IPS DF 6.9 (cell line): ENCODE results near the gene POMGNT2.

Experiments
- DNase-seq: peaks from one replicate; pipeline ENCODE4 v3.0.0-alpha.2; 2013; ENCODE audit warnings: low read depth, low spot score
- H3K27ac ChIP-seq: one replicate; pipeline ENCODE4 v1.5.1; 2013; ENCODE audit warnings: low read length, control low read depth
- H3K27me3 ChIP-seq: 2 replicates; pipeline ENCODE4 v1.6.1; 2013; ENCODE audit warnings: mild to moderate bottlenecking, low read length; ENCODE audit not compliant: control insufficient read depth, insufficient read depth
- H3K36me3 ChIP-seq: 2 replicates; pipeline ENCODE4 v1.6.1; 2013; ENCODE audit warnings: low read length; ENCODE audit not compliant: control insufficient read depth, insufficient read depth
- H3K4me1 ChIP-seq: 2 replicates; pipeline ENCODE4 v1.6.1; 2013; ENCODE audit warnings: low read length; ENCODE audit not compliant: control insufficient read depth, insufficient read depth
- H3K4me3 ChIP-seq: 2 replicates; pipeline ENCODE4 v1.5.1; 2013; ENCODE audit warnings: mild to moderate bottlenecking, low read length
- H3K9me3 ChIP-seq: 2 replicates; pipeline ENCODE4 v1.6.1; 2013; ENCODE audit warnings: low read length, inconsistent platforms; ENCODE audit not compliant: control insufficient read depth, insufficient read depth
- WGBS: extraction: QIAGEN DNeasy Blood & Tissue Kit; methylation state at CpG from one replicate; pipeline ENCODE4 v1.1.7; 2013; ENCODE audit warnings: mixed read lengths, missing lambda C conversion rate; ENCODE audit not compliant: insufficient read length, insufficient coverage; 5-methylcytosine and 5-hydroxymethylcytosine counted together

The POMGNT2 gene

DNA sequence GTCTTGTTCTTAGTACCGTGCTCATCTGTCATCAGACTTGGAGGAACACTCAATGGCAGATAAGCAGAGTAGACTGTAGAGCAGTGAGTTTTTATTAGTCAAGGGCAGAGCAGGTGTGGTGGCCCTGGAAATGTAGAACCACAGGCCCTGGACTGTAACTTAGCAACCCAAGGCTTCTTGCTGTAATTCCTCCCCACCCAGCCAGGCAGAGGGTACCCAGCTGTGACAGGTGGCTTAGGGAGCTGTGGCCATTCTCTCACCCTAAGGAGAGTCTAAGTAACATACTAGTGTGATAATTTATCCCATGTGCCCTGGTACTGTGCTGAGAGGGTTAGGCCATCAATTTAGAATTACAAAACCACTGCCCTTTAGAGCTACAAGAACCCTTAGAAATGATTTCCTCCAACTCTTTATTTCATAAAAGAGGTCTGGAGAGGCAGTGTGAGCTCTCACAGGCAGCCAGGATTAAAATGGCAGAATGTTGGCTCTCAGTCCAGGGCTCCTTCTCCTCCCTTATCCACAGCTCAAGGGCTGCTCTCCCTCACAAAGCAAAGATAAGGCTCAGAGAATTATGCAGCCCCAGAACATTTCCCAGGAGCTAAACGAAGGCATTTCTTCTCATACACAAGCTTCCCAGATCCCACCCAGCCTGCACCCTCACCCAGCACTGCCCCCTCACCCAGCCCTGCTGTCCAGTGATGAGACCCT lies 3.0 kb downstream of the POMGNT2 start:
- Histone ChIP-seq H3K36me3 (no peaks in the 10 kb centered on the region), H3K4me1 (no peaks in the 10 kb centered on the region), H3K4me3 (no peak overlapping the region), H3K9me3 (no peaks in the 10 kb centered on the region), H3K27me3 (no peaks in the 10 kb centered on the region), H3K27ac (no peak overlapping the region)
- DNase-seq: no peak
- WGBS: no CpG with 5 or more reads among the region's 2 CpGs

DNA sequence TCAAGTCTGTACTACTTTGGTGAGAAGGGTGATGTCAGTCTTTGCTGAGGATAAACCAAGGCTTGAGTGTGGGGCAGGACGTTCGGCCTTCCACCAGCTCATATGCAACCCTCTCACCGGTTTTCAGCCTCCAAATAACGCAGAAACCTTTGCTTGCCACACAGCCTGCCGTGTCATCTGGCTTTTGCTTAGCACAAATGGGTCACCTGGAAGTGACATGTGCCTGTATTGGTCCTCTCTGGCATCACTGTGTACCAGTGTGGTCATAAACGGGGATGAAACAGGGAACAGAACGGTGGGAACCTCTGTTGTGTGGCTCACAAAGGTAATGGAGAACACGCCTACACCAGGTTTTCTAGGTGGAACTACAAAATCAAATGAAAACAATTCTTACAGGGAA lies 7.1 kb downstream of the POMGNT2 start:
- Histone ChIP-seq H3K4me3 (no peak overlapping the region), H3K27ac (no peak overlapping the region), H3K9me3 (no peaks in the 10 kb centered on the region), H3K36me3 (no peaks in the 10 kb centered on the region), H3K4me1 (no peaks in the 10 kb centered on the region), H3K27me3 (no peaks in the 10 kb centered on the region)
- no peak for DNase-seq
- no CpG with 5 or more reads among the region's 8 CpGs for WGBS

DNA sequence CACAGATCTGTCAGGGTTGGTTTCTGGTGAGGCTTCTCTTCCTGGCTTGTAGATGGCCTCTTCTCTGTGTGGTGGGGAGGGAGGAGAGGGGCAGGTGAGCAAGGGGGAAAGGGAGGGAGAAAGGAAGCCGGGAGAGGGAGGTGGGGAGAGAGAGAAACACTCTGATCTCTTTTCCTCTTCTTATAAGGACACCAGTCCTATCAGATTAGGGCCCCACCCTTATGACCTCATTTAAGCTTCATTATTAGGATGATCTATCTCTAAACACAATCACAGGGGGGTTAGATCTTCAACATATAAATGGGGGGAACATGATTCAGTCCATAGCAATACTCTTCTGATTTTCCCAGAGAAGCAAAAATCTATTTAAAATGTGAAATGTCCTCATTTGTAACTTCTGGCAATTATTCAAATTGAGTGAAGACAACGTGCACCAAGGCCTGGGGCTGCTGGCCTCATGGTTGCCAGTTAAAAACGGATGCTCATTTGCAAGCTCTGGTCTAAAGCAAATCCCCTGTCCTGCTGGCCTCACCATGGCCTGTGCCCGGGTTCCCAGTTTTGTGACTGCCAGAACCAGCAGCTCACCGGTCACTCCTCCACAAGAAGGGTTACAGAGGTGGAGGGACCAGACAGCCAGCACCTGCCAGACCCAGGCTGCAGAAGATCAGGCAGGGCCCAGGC lies 8.3 kb downstream of the POMGNT2 start:
- no peaks in the 10 kb centered on the region for H3K4me1 ChIP-seq
- no peaks in the 10 kb centered on the region for H3K36me3 ChIP-seq
- no peaks in the 10 kb centered on the region for H3K9me3 ChIP-seq
- H3K4me3 ChIP-seq: no peak overlapping the region
- no peaks in the 10 kb centered on the region for H3K27me3 ChIP-seq
- WGBS: no CpG with 5 or more reads among the region's 5 CpGs
- H3K27ac ChIP-seq: no peak overlapping the region
- DNase-seq: no peak

DNA sequence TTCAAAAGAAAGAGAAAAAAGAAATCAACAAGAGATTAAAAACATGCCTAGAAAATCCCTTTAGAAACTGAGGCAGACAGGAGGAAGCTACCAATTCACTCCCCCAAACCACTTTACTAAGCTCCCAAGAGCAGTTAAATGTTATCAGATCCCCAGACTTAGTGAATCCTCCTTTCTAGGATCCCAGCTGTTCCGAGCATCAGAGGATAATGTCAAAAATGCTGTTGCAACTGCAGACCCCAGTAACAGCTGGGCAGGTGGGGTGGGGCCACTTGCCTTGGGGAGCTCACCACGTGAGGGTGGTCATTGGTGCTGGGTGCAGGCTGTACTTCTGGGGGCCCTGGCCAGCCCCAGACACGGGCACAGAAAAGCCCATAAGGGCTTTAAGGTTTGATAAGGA lies 9.1 kb downstream of the POMGNT2 start:
- no CpG with 5 or more reads among the region's 3 CpGs for WGBS
- DNase-seq: no peak
- H3K27ac ChIP-seq: no peak overlapping the region
- no peaks in the 10 kb centered on the region for H3K36me3 ChIP-seq
- no peaks in the 10 kb centered on the region for H3K27me3 ChIP-seq
- no peak overlapping the region for H3K4me3 ChIP-seq
- H3K4me1 ChIP-seq: no peaks in the 10 kb centered on the region
- H3K9me3 ChIP-seq: no peaks in the 10 kb centered on the region

DNA sequence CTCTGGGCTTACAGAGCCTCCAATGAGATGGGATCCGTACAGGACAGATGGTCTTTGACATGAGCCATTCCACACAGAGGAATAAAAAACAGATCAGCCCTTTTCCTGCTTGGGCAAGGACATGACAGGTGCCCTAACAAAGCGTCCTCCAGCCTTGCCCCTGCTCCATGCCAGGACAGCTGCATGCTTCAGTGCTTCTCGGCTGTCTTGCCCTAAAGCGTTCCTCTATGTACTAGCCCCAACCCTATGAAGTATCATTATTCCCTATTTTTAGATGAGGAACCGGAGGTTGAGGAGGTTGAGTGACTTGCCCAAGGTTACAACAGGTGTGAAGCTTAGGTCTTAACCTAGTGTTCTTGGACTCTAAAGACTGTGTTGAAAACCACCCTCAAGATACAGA lies 10.5 kb downstream of the POMGNT2 start:
- Histone ChIP-seq H3K4me1 (no peaks in the 10 kb centered on the region), H3K9me3 (no peaks in the 10 kb centered on the region), H3K27me3 (no peaks in the 10 kb centered on the region), H3K4me3 (no peak overlapping the region), H3K27ac (no peak overlapping the region), H3K36me3 (no peaks in the 10 kb centered on the region)
- no CpG with 5 or more reads among the region's 5 CpGs for WGBS
- DNase-seq: no peak

DNA sequence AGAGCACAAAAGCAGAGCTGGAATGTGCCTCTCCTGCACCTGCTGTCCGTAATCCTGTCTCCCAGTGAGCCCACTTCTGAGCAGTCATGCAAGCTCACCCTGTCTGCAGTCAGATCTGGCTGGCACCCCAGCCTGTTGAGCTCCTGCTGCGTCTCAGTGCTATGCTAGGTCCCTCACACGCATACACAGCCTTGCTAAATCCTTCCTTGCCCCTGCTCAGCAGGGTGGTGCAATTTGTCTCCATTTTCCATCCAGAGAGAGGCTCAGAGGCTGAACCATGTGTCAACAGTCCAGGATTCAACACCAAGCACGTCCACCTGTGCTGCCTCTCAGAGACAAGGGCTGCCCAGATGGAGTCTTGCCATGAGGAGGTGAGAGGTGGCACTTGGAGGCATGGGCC lies 11.0 kb downstream of the POMGNT2 start:
- Histone ChIP-seq H3K4me3 (no peak overlapping the region), H3K9me3 (no peaks in the 10 kb centered on the region), H3K27me3 (no peaks in the 10 kb centered on the region), H3K36me3 (no peaks in the 10 kb centered on the region), H3K4me1 (no peaks in the 10 kb centered on the region), H3K27ac (no peak overlapping the region)
- DNase-seq: no peak
- no CpG with 5 or more reads among the region's 4 CpGs for WGBS

DNA sequence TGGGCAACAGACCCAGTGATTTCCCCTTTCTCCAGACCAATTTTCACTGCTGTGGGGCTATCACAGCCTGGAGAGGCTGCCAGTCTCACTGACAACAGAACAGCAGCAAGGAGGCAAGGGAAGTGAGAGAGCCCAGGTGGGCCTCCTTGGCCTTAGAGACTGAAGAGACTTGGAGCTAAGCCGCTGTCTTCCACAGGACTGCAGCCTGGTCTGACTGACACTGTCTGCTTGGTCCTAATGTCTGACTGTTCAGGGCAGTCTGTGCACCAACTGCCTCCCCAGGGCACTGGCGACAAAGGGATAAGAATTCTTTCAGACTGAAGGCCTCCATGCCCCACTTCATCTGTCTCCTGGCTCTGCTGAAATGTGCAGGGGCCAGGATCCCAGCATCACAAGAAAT lies 11.5 kb downstream of the POMGNT2 start:
- WGBS: no CpG with 5 or more reads among the region's 2 CpGs
- Histone ChIP-seq H3K4me3 (no peak overlapping the region), H3K9me3 (no peaks in the 10 kb centered on the region), H3K27me3 (no peaks in the 10 kb centered on the region), H3K36me3 (no peaks in the 10 kb centered on the region), H3K4me1 (no peaks in the 10 kb centered on the region), H3K27ac (no peak overlapping the region)
- no peak for DNase-seq

DNA sequence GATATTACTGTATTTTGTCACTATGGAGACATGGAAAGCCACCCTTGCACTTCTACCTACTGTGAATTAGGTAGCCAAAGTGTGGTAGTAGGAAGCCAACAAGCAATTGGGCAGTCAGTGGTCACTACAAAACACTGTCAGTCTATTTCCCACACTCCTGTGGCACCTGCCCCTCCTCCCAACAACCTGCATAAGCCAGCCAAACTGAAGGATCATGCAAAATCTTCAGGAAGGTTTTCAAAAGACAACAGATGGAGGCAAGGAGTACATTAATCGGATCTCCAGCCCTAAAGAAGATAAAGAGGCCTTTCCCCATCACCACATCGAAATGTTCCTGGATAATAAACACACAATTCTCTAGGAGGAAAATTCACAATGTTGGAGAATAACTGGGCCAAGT lies 11.9 kb downstream of the POMGNT2 start:
- no CpG with 5 or more reads among the region's 2 CpGs for WGBS
- no peak overlapping the region for H3K27ac ChIP-seq
- DNase-seq: no peak

DNA sequence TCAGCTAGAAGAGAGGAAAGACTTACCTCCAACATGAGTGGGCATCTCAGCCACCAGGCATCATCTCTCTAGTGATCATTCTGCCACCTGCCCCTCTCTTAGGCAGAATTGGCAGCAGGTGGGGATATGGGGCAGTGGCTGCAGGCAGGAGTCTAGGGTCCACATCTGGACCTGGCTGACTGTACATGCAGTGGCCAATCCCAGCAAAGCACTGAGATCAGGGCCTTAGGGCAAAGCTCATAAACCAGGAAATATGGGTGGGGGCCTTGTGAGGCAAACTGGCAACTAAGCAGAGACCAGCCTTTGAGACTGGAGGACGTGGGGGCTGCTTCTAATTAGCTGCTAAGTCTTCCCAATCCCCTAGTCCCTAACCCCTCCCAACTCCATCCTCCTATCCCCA lies 12.9 kb downstream of the POMGNT2 start:
- Histone ChIP-seq H3K4me3 (no peak overlapping the region), H3K9me3 (no peaks in the 10 kb centered on the region), H3K36me3 (no peaks in the 10 kb centered on the region), H3K27me3 (no peaks in the 10 kb centered on the region), H3K4me1 (no peaks in the 10 kb centered on the region), H3K27ac (no peak overlapping the region)
- DNase-seq: no peak
- no CpG with 5 or more reads among the region's 1 CpG for WGBS

More for the DNA sequence above, 11.9 kb downstream of the POMGNT2 start:
- H3K9me3 ChIP-seq: no peaks in the 10 kb centered on the region
- no peaks in the 10 kb centered on the region for H3K4me1 ChIP-seq
- no peaks in the 10 kb centered on the region for H3K27me3 ChIP-seq
- H3K4me3 ChIP-seq: no peak overlapping the region
- H3K36me3 ChIP-seq: no peaks in the 10 kb centered on the region

DNA sequence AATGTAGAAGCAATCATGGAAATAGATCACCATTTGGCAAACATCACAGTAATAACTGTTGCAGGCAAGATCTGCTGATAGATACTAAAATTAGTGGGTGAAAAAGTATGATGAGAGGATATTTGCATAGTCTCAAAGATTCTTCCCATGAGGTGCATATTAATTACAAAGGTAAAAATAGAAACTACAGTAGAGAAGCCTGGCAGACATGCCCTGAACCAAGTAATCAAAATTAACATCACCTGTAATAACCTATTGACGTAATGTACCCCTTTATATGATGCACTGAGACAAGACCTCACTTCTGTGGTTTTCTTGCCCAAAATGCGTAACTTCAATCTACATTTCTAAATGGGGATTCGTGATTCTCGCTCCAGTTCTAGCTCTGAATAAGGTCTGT lies 14.4 kb downstream of the POMGNT2 start:
- H3K4me3 ChIP-seq: no peak overlapping the region
- H3K27ac ChIP-seq: no peak overlapping the region
- no peaks in the 10 kb centered on the region for H3K36me3 ChIP-seq
- no CpG with 5 or more reads among the region's 4 CpGs for WGBS
- no peak for DNase-seq
- no peaks in the 10 kb centered on the region for H3K9me3 ChIP-seq
- H3K4me1 ChIP-seq: no peaks in the 10 kb centered on the region
- H3K27me3 ChIP-seq: no peaks in the 10 kb centered on the region

DNA sequence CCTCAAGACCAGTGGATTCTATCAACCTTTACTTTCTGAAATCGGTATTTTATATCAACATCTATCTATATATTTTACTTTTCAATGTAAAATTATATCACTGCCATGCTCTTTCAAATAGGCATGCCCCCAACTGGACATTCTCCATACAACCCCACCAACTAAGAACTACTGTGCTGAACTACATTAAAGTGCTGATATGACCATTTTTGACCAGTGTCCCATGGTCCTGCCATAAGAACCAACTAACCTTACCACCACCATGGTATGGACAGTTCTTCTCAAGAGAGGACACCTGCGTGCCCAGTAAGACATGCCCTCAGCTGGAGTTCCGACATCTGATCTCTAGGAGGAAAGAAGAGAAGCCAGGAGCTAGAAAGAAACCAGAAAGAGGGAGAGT lies 15.6 kb downstream of the POMGNT2 start:
- Histone ChIP-seq H3K27ac (no peak overlapping the region), H3K9me3 (no peaks in the 10 kb centered on the region), H3K27me3 (no peaks in the 10 kb centered on the region), H3K36me3 (no peaks in the 10 kb centered on the region), H3K4me3 (no peak overlapping the region), H3K4me1 (no peaks in the 10 kb centered on the region)
- no peak for DNase-seq
- WGBS: 100% methylated on average over 1 of the region's 3 CpGs
